Measurements from ENCODE around the gene NAGS.
"Not testable (repeated sequence)": the region's sequence is repeated elsewhere in the genome, so short reads cannot be mapped to it uniquely, and the experiment has no call there.

Gene NAGS

GRCh38 chr17:44022246-44022645 is 17.8 kb downstream of the NAGS start:
- no peak for DNase-seq (ENCODE audit: low spot score)
- Histone ChIP-seq H3K27ac (no peak overlapping the region), H3K4me3 (no peak overlapping the region)
- no peak for TF ChIP-seq CTCF (IDR thresholded peaks at IDR 0.05)

GRCh38 chr17:44023545-44024270 is 19.3 kb downstream of the NAGS start:
- TF ChIP-seq CTCF (IDR thresholded peaks at IDR 0.05) = no peak
- no peak for DNase-seq (ENCODE audit: low spot score)
- H3K4me3 ChIP-seq = no peak overlapping the region
- no peak overlapping the region for H3K27ac ChIP-seq

GRCh38 chr17:44024271-44024663 is 19.8 kb downstream of the NAGS start:
- DNase-seq (ENCODE audit: low spot score) = no peak
- H3K4me3 ChIP-seq = no peak overlapping the region
- TF ChIP-seq CTCF (IDR thresholded peaks at IDR 0.05) = no peak
- no peak overlapping the region for H3K27ac ChIP-seq

- no peak for DNase-seq (ENCODE audit: low spot score)
- no peak overlapping the region for H3K27ac ChIP-seq
- TF ChIP-seq CTCF (IDR thresholded peaks at IDR 0.05) = no peak
- H3K4me3 ChIP-seq = no peak overlapping the region
Measured at GRCh38 chr17:44024853-44025252, 20.4 kb downstream of the NAGS start.

- no peak for DNase-seq (ENCODE audit: low spot score)
- TF ChIP-seq CTCF (IDR thresholded peaks at IDR 0.05) = no peak
- H3K27ac ChIP-seq = no peak overlapping the region
- H3K4me3 ChIP-seq = no peak overlapping the region
Measured at GRCh38 chr17:44029736-44030135, 25.3 kb downstream of the NAGS start.

GRCh38 chr17:44030482-44030881 is 26.1 kb downstream of the NAGS start:
- H3K4me3 ChIP-seq = no peak overlapping the region
- DNase-seq (ENCODE audit: low spot score) = no peak
- TF ChIP-seq CTCF (IDR thresholded peaks at IDR 0.05) = no peak
- no peak overlapping the region for H3K27ac ChIP-seq

- Histone ChIP-seq H3K27ac (no peak overlapping the region), H3K4me3 (no peak overlapping the region)
- DNase-seq (ENCODE audit: low spot score) = no peak
- TF ChIP-seq CTCF (IDR thresholded peaks at IDR 0.05) = no peak
Measured at GRCh38 chr17:44033861-44034408, 29.5 kb downstream of the NAGS start.

GRCh38 chr17:44034688-44035087 is 30.3 kb downstream of the NAGS start:
- not testable (repeated sequence) for H3K4me3 ChIP-seq; H3K27ac ChIP-seq; DNase-seq (ENCODE audit: low spot score)

Data from coronary artery (tissue), 2 donors.